Thyroid gland (tissue), 4 donors: Measurements from ENCODE around the gene KIR2DL4. TPM values are rescaled to one million over a fixed set of nuclear protein-coding genes. Genes with fewer than 3 reads are reported as not detected.
"Not testable (repeated sequence)": the region's sequence is repeated elsewhere in the genome, so short reads cannot be mapped to it uniquely, and the experiment has no call there.

Experiments
- DNase-seq, 2 donors: peaks; one replicate each; pipeline ENCODE4 v3.0.0-alpha.2; 2019
- H3K27ac ChIP-seq, 3 donors: fragments of 200-600 bp; sonication (generic); 1 replicate in 2 of 3; 2 replicates in 1 of 3; pipeline ENCODE4 v1.5.1; 2016 to 2019; ENCODE audit warnings: mild to moderate bottlenecking in 1 of 3, moderate library complexity in 1 of 3
- H3K27me3 ChIP-seq: fragments of 200-600 bp; sonication (generic); one replicate; pipeline ENCODE4 v1.5.1; 2019
- H3K36me3 ChIP-seq, 2 donors: fragments of 200-600 bp; sonication (generic); one replicate each; pipeline ENCODE4 v1.5.1; 2016 to 2019
- H3K4me1 ChIP-seq, 2 donors: fragments of 200-600 bp; sonication (generic); one replicate each; pipeline ENCODE4 v1.5.1; 2017 to 2019
- H3K4me3 ChIP-seq, 3 donors: fragments of 200-600 bp; sonication (generic); replicated peaks in 1 of 3; 1 replicate in 2 of 3; 2 replicates in 1 of 3; pipeline ENCODE4 v1.5.1; 2016; ENCODE audit warnings: mild to moderate bottlenecking in 1 of 3
- H3K9me3 ChIP-seq: fragments of 200-600 bp; sonication (generic); one replicate; pipeline ENCODE4 v1.5.1; 2017
- CTCF ChIP-seq, 6 experiments: fragments of 200-600 bp in 3 of 6; fragments of 450-650 bp in 3 of 6; sonication (generic) in 3 of 6; IDR thresholded peaks; one replicate each; pipeline ENCODE4 v1.5.1; 2016 to 2019; ENCODE audit warnings: antibody characterized with exemption in 6 of 6, mild to moderate bottlenecking in 2 of 6, inconsistent platforms in 1 of 6, moderate library complexity in 1 of 6
- POLR2A ChIP-seq, 2 donors: fragments of 450-650 bp; IDR thresholded peaks; one replicate each; pipeline ENCODE4 v1.6.1; 2017; ENCODE audit warnings: antibody characterized with exemption in 2 of 2, mild to moderate bottlenecking in 2 of 2, moderate library complexity in 1 of 2
- WGBS, 2 donors: methylation state at CpG; one replicate each; pipeline ENCODE4 v1.1.5; 2017; 5-methylcytosine and 5-hydroxymethylcytosine counted together
- intact Hi-C: fragments of 100-400 bp; cut with DNase I; formaldehyde crosslinking; loops from one replicate; pipeline ENCODE4 v1.15.1; 2023
- total RNA-seq, 4 donors: library from RNA; depleted of rRNA; stranded (reverse); fragments of >200 nt; gene quantifications; one replicate each; pipeline ENCODE4 v1.2.3, GENCODE V29; 2016

KIR2DL4 gene
- total RNA-seq, 4 donors from 2014 or later: not detected

- H3K4me1 ChIP-seq, H3K27ac ChIP-seq, intact Hi-C loops, DNase-seq, H3K9me3 ChIP-seq, H3K36me3 ChIP-seq, H3K4me3 ChIP-seq, H3K27me3 ChIP-seq: not testable (repeated sequence)
- 62 to 77% methylated on average over 4 of the region's 4 CpGs for WGBS, 2 donors
Measured at GRCh38 chr19:54777851-54778250, 25.6 kb upstream of the KIR2DL4 start.

- intact Hi-C loops, H3K4me3 ChIP-seq, H3K9me3 ChIP-seq, H3K27me3 ChIP-seq, DNase-seq, H3K27ac ChIP-seq, H3K4me1 ChIP-seq, H3K36me3 ChIP-seq: not testable (repeated sequence)
- 71 to 78% methylated on average over 7 of the region's 7 CpGs for WGBS, 2 donors
Measured at GRCh38 chr19:54778896-54779295, 24.5 kb upstream of the KIR2DL4 start.

DNA sequence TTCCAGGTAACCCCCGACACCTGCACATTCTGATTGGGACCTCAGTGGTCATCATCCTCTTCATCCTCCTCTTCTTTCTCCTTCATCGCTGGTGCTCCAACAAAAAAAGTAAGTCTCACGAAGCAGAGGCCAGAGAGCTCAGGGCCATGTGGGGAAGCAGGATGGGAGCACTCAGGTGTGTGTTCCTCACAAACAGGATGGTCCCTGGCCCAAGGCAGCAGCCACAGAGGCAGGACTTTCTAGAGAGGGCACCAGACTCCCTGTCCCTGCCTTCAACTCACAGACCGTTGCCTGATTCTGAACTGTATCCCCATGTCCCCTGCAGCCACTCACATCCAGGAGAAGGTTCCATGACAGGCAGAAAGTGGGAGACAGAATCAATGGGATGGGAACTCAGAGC lies 20.5 kb upstream of the KIR2DL4 start:
- H3K9me3 ChIP-seq, intact Hi-C loops, H3K4me1 ChIP-seq, H3K4me3 ChIP-seq, H3K27me3 ChIP-seq, H3K36me3 ChIP-seq, H3K27ac ChIP-seq, DNase-seq: not testable (repeated sequence)
- WGBS, 2 donors: 77 to 84% methylated on average over 3 to 4 of the region's 4 CpGs

- intact Hi-C loops, H3K4me3 ChIP-seq, H3K36me3 ChIP-seq, H3K9me3 ChIP-seq, H3K27me3 ChIP-seq, DNase-seq, H3K27ac ChIP-seq, H3K4me1 ChIP-seq: not testable (repeated sequence)
- 85 to 91% methylated on average over 20 to 24 of the region's 24 CpGs for WGBS, 2 donors
Measured at GRCh38 chr19:54786091-54786723, 17.2 kb upstream of the KIR2DL4 start.

GRCh38 chr19:54788154-54788553 lies 15.3 kb upstream of the KIR2DL4 start:
- H3K36me3 ChIP-seq, H3K4me3 ChIP-seq, DNase-seq, H3K9me3 ChIP-seq, H3K27me3 ChIP-seq, H3K4me1 ChIP-seq, intact Hi-C loops, H3K27ac ChIP-seq: not testable (repeated sequence)
- 73 to 82% methylated on average over 3 to 6 of the region's 6 CpGs for WGBS, 2 donors

GRCh38 chr19:54790711-54791110 lies 12.7 kb upstream of the KIR2DL4 start:
- no peaks in the 10 kb centered on the region for H3K27me3 ChIP-seq
- no peak overlapping the region for H3K4me3 ChIP-seq
- TF ChIP-seq CTCF (IDR thresholded peaks at IDR 0.05): no peak
- no peak for TF ChIP-seq POLR2A (IDR thresholded peaks at IDR 0.05)
- H3K9me3 ChIP-seq: no peaks in the 10 kb centered on the region
- DNase-seq: no peak
- intact Hi-C loops: no loop called here
- WGBS, 2 donors: 58 to 62% methylated on average over 5 of the region's 5 CpGs
- no peaks in the 10 kb centered on the region for H3K36me3 ChIP-seq
- no peaks in the 10 kb centered on the region for H3K4me1 ChIP-seq
- no peak overlapping the region for H3K27ac ChIP-seq

DNA sequence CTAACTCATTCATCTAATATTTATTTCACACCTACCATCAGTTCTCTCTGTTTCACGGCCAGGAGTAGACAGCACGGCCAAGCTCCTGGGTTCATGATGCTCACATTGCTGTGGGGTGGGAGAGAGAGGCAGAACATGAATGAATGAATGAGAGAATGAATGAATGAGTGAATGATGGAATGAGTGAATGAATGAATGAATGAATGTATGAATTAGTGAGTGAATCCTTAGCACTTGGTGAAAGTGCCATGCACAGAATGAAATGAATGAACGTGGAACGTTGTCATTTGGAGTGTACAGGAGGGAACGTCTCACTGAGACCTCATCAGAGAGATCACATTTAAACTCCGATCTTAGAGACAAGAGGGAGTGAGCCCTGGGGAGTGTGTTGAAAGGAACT lies 11.9 kb upstream of the KIR2DL4 start:
- no peaks in the 10 kb centered on the region for H3K36me3 ChIP-seq
- WGBS, 2 donors: 73 to 76% methylated on average over 6 of the region's 6 CpGs
- no peaks in the 10 kb centered on the region for H3K4me1 ChIP-seq
- intact Hi-C loops: no loop called here
- TF ChIP-seq POLR2A (IDR thresholded peaks at IDR 0.05) (no peak), CTCF (IDR thresholded peaks at IDR 0.05) (no peak)
- no peak overlapping the region for H3K27ac ChIP-seq
- no peaks in the 10 kb centered on the region for H3K27me3 ChIP-seq
- H3K4me3 ChIP-seq: no peak overlapping the region
- DNase-seq: no peak
- H3K9me3 ChIP-seq: no peaks in the 10 kb centered on the region

DNA sequence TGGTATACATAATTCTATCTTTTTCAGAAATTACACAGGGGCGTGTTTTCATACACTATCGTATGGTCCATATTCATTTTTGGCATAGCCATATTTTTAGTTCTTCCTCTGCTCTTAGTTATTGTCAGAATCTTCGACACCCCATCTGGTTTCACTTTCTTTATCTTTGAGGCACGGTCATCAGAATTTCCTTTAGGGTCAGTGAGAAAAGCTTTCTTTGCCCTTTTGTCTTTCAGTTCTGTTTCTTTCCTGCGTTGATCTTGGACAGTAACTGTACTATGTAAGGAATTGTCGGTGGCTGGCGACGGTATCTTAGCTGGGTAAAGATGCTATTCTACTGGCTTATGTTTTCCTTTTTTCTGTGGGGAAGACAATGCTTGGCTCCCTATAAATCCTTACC lies 10.6 kb upstream of the KIR2DL4 start:
- H3K4me3 ChIP-seq: no peak overlapping the region
- DNase-seq: no peak
- WGBS, 2 donors: 60 to 62% methylated on average over 8 of the region's 8 CpGs

More for the DNA sequence above, 10.6 kb upstream of the KIR2DL4 start:
- no peaks in the 10 kb centered on the region for H3K4me1 ChIP-seq
- no peaks in the 10 kb centered on the region for H3K36me3 ChIP-seq
- H3K27me3 ChIP-seq: no peaks in the 10 kb centered on the region
- no peaks in the 10 kb centered on the region for H3K9me3 ChIP-seq
- no peak overlapping the region for H3K27ac ChIP-seq
- intact Hi-C loops: no loop called here
- no peak for TF ChIP-seq POLR2A (IDR thresholded peaks at IDR 0.05)
- no peak for TF ChIP-seq CTCF (IDR thresholded peaks at IDR 0.05)
